ENCODE measurements around the gene TMEFF2.

TMEFF2 gene

DNA sequence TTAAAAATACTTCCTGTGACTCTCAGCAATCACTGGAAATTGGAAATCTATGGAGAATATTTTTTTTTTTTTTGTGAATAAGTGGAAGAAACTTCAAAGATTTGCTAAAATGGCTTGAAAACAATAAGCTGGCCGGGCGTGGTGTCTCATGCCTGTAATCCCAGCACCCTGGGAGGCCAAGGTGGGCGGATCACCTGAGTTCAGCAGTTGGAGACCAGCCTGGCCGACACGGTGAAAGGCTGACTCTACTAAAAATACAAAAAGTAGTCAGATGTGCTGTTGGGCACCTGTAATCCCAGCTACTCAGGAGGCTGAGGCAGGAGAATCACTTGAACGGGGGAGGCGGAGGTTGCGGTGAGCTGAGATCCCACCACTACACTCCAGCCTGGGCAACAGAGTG lies 192.3 kb downstream of the TMEFF2 start:
- no peak for TF ChIP-seq CTCF (IDR thresholded peaks at IDR 0.05)

DNA sequence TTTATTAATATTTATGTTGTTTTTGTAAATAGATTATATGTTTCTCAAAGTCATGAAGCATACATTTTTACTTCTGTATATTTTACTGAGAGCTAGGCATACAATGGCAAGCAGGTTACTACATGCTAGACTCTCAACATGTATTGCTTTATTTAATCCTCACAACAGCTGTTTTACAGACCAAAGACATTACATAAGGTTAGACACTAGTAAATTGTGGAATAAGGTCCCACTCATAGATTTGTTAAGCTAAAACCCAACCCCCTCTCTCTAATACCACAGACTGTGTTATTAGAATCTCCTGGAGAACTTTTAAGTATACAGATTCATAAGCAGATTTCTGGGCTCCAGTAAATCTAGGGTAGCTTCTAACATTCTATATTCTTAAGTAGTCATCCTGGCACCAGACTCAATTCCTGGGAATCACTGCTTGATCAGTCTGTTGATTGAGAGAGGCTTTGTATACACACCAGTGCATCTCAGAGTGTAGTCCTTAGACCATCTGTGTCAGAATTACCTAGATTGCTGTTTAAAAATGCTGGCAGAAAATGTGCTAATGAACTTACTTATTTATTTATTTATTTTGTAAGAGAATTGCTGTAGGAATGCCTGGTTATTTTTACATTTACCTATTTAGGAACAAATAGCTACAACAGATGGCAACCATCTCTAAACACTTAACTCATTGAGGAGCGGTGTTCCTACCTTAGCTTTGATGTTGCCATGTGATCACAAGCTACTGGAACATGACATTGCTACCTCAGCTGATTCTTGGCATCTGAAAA lies 194.3 kb downstream of the TMEFF2 start:
- no peak for TF ChIP-seq CTCF (IDR thresholded peaks at IDR 0.05)

DNA sequence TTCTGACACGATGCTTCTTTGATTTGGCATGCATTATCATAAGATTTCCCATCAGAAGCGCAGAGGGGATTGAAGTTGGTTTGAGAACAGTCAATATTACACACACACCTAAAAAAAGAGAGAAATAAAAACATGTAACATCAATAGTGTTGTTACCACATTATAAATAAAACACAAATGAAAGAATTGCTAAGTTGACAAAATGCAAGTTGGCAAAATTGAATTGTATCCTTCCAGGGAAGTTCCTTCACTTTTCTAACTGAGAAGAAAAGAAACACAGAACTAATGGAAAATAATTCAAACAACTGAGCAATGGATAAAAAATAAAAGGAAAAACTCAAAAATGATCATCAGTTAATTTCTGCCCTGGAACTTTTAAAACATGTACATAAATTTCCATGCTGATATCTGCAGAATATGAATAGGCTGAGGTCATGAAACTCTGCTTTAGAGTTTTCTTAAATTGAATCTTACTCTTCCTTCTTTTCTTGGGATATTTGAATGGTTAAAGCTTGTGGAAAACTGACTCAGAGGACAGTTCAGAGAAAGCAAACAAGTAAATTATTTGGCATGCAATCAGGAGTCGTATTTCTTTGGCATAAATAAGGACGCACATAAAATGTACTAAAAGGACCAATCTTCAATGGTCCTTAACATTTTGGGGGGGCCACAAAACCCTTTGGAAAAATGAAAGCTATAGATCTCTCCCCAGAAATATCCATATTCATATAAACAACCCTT lies 195.5 kb downstream of the TMEFF2 start:
- no peak for TF ChIP-seq CTCF (IDR thresholded peaks at IDR 0.05)

GRCh38 chr2:191995285-191995684 lies 199.4 kb downstream of the TMEFF2 start:
- no peak for TF ChIP-seq CTCF (IDR thresholded peaks at IDR 0.05)

GRCh38 chr2:191994749-191995148 lies 200.0 kb downstream of the TMEFF2 start:
- no peak for TF ChIP-seq CTCF (IDR thresholded peaks at IDR 0.05)

DNA sequence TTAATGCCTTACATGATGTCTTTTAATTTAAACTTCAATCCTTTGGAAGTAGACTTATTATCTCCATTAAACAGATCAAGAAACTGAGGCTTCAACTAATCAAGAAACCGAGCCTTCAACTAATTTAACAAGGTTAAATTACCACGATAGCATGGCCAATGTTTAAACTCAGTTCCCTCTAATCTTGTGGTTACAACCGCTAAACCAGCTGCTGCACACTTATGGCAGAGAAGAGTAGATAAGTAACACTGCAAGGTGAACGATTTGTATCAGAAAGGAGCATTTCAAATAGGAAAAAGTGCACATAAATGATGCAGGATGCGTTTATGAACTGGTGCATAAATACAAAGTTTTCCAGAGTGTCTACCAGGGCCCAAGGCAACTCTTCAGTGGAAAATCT lies 203.3 kb downstream of the TMEFF2 start:
- TF ChIP-seq CTCF (IDR thresholded peaks at IDR 0.05), result no peak

DNA sequence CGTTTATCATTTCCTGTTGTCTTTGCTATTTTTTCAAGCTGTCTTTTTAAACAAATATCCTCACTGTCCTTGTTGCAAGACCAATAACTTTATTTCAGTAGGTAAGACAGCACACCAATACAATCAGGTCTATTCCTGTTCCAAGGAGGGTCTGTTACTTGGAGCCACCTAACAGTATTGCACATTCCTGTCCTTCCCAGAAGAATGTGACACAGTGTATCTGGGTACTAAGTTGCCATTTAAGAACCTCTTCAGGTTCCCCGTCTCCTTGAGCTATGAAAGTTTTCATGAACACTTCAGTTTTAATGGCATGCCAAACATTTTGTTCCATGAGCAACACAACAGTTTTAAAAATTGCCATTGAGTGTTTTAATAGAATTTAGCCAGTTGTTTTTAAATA lies 209.0 kb downstream of the TMEFF2 start:
- TF ChIP-seq CTCF (IDR thresholded peaks at IDR 0.05), result no peak

Measured in LNCAP (cell line).